ENCODE results near the gene RAB35. TPM values are rescaled to one million over a fixed set of nuclear protein-coding genes. Genes with fewer than 3 reads are reported as not detected.
A peak's percentile ranks its signal among the peaks of the same experiment; 100 is the strongest.
"Not testable (repeated sequence)": the region's sequence is repeated elsewhere in the genome, so short reads cannot be mapped to it uniquely, and the experiment has no call there.

Gene RAB35
- total RNA-seq, 4 donors from 2014 or later: 22.4 to 36.1 (median 25.9) TPM

GRCh38 chr12:120056739-120057138 is 59.8 kb downstream of the RAB35 start:
- DNase-seq (ENCODE audit: low spot score): no peak

GRCh38 chr12:120055231-120056000 is 61.1 kb downstream of the RAB35 start:
- TF ChIP-seq CTCF (IDR thresholded peaks at IDR 0.05): no peak
- DNase-seq (ENCODE audit: low spot score) (no peak), ATAC-seq (ENCODE audit: low FRiP score) (peak; percentile 72)

More at GRCh38 chr12:120056739-120057138, 59.8 kb downstream of the RAB35 start:
- ATAC-seq (ENCODE audit: low FRiP score): no peak
- TF ChIP-seq CTCF (IDR thresholded peaks at IDR 0.05): no peak

- ATAC-seq (ENCODE audit: low FRiP score) (no peak), DNase-seq (ENCODE audit: low spot score) (no peak)
- no peak for TF ChIP-seq CTCF (IDR thresholded peaks at IDR 0.05)
Measured at GRCh38 chr12:120054293-120054692, 62.3 kb downstream of the RAB35 start.

GRCh38 chr12:120051535-120051934 is 65.0 kb downstream of the RAB35 start:
- ATAC-seq (ENCODE audit: low FRiP score) (no peak), DNase-seq (ENCODE audit: low spot score) (no peak)
- no peak for TF ChIP-seq CTCF (IDR thresholded peaks at IDR 0.05)

GRCh38 chr12:120049426-120049825 is 67.1 kb downstream of the RAB35 start:
- TF ChIP-seq CTCF (IDR thresholded peaks at IDR 0.05): no peak
- no peak for DNase-seq (ENCODE audit: low spot score)
- no peak for ATAC-seq (ENCODE audit: low FRiP score)

- no peak for TF ChIP-seq CTCF (IDR thresholded peaks at IDR 0.05)
- DNase-seq (ENCODE audit: low spot score) (no peak), ATAC-seq (ENCODE audit: low FRiP score) (no peak)
Measured at GRCh38 chr12:120048263-120048662, 68.3 kb downstream of the RAB35 start.

GRCh38 chr12:120047072-120047471 is 69.5 kb downstream of the RAB35 start:
- TF ChIP-seq CTCF (IDR thresholded peaks at IDR 0.05): no peak
- DNase-seq (ENCODE audit: low spot score) (no peak), ATAC-seq (ENCODE audit: low FRiP score) (no peak)

GRCh38 chr12:120045367-120045766 is 71.2 kb downstream of the RAB35 start:
- not testable (repeated sequence) for ATAC-seq (ENCODE audit: low FRiP score); DNase-seq (ENCODE audit: low spot score)
